Stimulated activated memory B cell treated with anti-CD40 and anti-IgM and Interleukin-4, amounts not matched to agents 10 μg/mL and 1 μg/mL and 100 μg/mL, for 72 hours (primary cell): ENCODE results near the gene POFUT2.

Experiments
- ATAC-seq: fragments of 150-1000 bp; cut with Tn5 transposase; 2 replicates; pipeline ENCODE4 v1.10.0; 2021
- H3K27ac Mint-ChIP-seq: one replicate; pipeline ENCODE4 v1.8.0; 2022; ENCODE audit warnings: mild to moderate bottlenecking, mixed read lengths
- H3K27me3 Mint-ChIP-seq: one replicate; pipeline ENCODE4 v1.8.0; 2022; ENCODE audit warnings: mixed read lengths
- H3K36me3 Mint-ChIP-seq: one replicate; pipeline ENCODE4 v1.8.0; 2022; ENCODE audit warnings: mixed read lengths
- H3K4me1 Mint-ChIP-seq: one replicate; pipeline ENCODE4 v1.8.0; 2022; ENCODE audit warnings: mixed read lengths
- H3K4me3 Mint-ChIP-seq: one replicate; pipeline ENCODE4 v1.8.0; 2022; ENCODE audit warnings: mild to moderate bottlenecking, moderate library complexity, mixed read lengths
- H3K9me3 Mint-ChIP-seq: one replicate; pipeline ENCODE4 v1.8.0; 2022; ENCODE audit warnings: mixed read lengths

The POFUT2 gene

DNA sequence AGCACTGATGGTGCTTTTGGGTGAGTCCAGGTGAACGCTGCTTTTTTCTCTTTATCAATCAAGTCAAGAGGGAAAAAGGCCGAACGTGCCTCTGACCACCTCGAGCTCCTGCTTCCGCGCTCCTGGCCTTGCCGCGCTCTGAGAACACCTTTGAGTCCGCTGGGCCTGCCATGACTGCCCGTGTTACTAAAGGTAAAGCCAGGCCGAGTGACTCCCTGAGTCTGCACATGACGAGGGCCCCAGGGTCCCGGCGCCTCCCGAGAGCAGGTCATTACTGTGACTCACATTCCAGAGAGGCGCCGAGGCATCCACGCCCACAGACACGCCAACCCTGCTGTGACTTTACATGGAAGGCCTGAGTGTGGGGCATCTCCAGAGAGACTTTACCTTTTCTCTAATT is 11.1 kb downstream of the POFUT2 start:
- H3K9me3 Mint-ChIP-seq: no peaks in the 10 kb centered on the region
- no peak for ATAC-seq
- H3K4me1 Mint-ChIP-seq: no peaks in the 10 kb centered on the region
- peaks cover 40% of the 10 kb centered on the region for H3K36me3 Mint-ChIP-seq
- H3K4me3 Mint-ChIP-seq: no peak overlapping the region
- no peak overlapping the region for H3K27ac Mint-ChIP-seq
- H3K27me3 Mint-ChIP-seq: no peaks in the 10 kb centered on the region

DNA sequence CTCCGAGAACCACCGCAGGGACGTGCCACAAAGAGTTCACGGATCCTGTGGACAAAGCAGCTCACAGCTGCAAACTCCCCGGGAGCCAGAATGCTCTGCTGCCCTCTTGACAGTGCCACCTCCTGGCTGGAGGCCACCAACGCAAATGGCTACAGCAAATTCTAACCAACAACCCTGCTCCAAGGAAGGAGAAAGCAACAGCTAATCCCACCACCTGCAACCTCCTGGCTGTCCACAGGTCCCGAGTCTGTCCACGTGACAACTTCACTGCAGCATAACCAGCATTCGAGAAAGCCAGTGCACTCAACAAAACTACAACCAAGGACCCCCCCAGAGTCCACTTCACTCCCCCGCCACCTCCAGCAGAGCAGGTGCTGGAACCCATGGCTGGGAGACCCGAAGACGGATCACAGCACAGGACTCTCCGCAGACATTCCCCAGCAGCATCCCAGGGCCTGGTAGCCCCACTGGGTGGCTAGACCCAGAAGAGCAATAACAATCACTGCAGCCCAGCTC is 17.3 kb downstream of the POFUT2 start:
- Mint-ChIP-seq H3K9me3 (no peaks in the 10 kb centered on the region), H3K27ac (no peak overlapping the region), H3K27me3 (no peaks in the 10 kb centered on the region), H3K4me1 (no peaks in the 10 kb centered on the region), H3K4me3 (no peak overlapping the region), H3K36me3 (peaks cover 28% of the 10 kb centered on the region)
- ATAC-seq: no peak

DNA sequence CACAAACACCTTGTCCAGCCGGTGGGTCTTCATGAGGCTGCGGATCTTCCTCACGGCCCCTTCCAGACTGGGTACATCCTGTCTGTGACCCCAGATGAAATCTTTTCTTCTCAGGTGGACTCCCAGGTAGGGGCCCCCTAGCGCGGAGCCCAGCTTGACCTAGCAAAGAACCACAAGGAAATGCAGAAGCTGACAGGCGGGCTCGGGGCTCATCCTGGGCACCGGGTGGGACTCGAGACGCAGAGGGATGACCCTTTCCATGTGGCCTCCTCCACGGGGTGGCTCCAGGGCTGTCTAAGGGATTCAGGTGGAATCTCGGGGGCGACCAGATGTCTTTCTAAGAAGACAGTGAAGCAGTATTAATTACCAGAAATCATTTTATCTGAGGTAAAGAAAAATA is 17.8 kb downstream of the POFUT2 start:
- no peak overlapping the region for H3K27ac Mint-ChIP-seq
- H3K36me3 Mint-ChIP-seq: peaks cover 31% of the 10 kb centered on the region
- ATAC-seq: no peak
- no peaks in the 10 kb centered on the region for H3K27me3 Mint-ChIP-seq
- no peaks in the 10 kb centered on the region for H3K4me1 Mint-ChIP-seq
- no peak overlapping the region for H3K4me3 Mint-ChIP-seq
- H3K9me3 Mint-ChIP-seq: no peaks in the 10 kb centered on the region

DNA sequence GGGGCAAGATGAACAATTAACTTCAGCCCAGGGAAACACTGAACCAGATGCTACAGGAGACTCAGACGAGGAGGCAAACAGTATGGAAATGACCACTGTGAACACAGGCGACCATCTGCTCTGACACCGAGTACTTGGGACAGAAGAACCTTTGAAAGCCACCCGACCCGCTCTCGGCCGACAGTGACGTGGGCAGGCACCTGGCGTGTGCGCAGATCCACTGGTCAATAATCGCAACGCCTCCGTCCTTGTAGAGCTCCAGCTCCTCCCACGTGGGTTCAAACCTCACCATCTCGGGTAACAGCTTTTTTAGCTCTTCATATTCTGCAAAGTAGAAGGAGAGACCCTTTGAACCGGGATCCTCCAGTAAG is 20.3 kb downstream of the POFUT2 start:
- Mint-ChIP-seq H3K9me3 (no peaks in the 10 kb centered on the region), H3K27ac (no peak overlapping the region), H3K36me3 (peaks cover 48% of the 10 kb centered on the region), H3K4me1 (no peaks in the 10 kb centered on the region), H3K27me3 (no peaks in the 10 kb centered on the region), H3K4me3 (no peak overlapping the region)
- ATAC-seq: no peak

DNA sequence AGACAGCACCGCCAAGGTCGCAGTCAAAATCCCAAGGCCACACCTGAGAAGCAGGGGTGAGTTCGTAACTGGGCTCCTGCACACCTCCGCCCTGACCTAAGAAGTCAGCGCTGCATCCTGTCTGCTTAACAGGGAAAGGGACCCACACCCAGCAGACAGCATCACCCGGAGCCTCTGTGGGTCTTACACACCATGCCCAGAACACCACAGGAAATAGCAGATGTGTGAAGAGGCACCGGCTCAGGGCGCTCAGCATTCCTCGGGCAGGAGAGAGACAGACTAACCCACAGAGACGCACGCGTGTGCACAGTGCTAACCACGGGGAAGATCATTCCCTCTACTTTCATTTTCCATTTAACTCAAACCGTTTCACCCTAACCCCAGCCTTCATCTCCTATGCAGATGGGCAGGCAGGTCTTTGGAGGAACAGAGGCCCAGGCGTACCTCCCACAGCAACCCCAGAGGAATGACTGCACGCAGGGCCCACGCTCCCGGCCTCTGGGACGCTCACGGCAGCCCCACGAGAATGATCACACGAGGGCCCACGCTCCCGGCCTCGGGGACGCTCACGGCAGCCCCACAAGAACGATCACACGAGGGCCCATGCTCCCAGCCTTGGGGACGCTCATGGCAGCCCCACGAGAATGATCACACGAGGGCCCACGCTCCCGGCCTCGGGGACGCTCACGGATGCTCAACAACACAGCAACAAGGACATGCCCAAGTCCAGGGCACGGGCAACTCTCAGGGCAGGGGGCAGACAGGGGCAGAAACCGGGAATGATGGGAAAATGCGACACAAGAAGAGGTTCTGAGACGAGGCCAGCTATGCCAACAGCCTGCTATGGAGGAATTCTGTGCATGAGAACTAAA is 20.9 kb downstream of the POFUT2 start:
- ATAC-seq: no peak
- Mint-ChIP-seq H3K27ac (no peak overlapping the region), H3K4me3 (peak overlapping the region; percentile 21), H3K36me3 (peaks cover 48% of the 10 kb centered on the region), H3K4me1 (no peaks in the 10 kb centered on the region), H3K27me3 (no peaks in the 10 kb centered on the region), H3K9me3 (no peaks in the 10 kb centered on the region)

DNA sequence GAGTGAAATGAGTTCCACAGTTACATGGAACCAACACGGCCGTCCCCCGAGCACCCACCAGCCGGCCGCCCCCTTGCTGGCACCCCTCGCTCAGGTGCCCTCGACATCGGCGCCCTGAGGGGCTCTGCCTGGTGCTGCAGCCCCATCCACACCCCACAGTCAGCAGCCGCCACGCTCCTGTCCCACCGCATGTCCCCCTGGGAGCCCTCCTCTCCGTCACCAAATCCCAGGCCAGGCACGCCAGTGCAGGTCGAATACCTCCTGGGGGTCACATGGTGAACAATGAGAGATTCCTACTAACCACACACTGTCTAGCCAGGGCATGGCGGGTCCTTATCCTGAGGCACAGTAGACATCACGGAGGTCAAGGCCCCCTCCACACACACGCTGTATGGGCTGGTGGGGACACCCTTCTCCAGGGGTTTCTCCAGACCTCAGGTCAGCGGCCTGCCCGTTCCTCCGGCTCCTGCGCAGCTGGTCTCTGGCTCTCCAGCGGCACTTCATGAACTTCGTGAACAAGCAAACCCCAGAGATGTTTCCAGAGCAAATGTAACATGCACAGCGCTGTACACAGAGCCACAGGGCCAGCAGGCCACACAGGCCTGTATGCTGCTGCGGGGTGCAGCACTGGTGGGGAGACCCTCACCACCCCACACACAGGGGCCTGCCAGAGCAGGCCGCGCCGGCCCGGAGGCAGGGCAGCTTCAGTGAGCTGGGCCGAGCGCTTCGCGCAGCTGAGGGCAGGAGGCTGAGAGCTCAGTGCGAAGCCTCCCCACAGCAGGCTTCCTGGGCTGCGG is 21.8 kb downstream of the POFUT2 start:
- ATAC-seq: no peak

DNA sequence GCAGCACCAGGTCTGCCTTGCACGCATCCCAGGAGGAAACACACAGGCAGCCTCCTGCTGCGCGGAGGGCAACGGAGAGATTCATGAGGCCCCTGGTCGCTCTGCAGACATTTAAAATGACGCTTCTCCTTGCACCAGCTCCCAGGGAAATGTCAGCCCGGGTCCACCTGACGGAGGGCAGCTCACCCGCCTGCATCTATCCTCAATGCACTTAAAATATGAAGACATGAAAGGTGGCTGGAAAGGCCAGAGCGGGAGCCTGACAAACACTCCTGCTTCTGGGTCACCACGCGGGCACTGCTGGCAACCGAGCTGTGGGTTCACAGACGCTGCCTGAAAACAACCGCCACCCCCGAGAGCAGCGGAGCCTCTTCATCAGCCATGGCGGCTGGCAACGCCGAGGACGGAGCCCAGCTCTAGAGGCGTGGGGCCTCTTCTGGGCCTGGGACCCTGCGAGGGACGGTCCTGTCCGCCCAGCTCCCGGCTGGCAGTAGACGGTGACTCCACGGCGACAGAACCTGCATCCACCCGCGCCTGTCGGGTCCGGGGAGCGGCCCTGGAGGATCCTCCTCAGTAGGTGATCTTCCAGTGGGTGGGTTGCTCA is 22.7 kb downstream of the POFUT2 start:
- ATAC-seq: no peak
- no peak overlapping the region for H3K27ac Mint-ChIP-seq
- H3K9me3 Mint-ChIP-seq: no peaks in the 10 kb centered on the region
- peaks cover 48% of the 10 kb centered on the region for H3K36me3 Mint-ChIP-seq
- H3K27me3 Mint-ChIP-seq: no peaks in the 10 kb centered on the region
- H3K4me3 Mint-ChIP-seq: no peak overlapping the region
- H3K4me1 Mint-ChIP-seq: no peaks in the 10 kb centered on the region

More for the DNA sequence above, 21.8 kb downstream of the POFUT2 start:
- Mint-ChIP-seq H3K4me3 (no peak overlapping the region), H3K36me3 (peaks cover 48% of the 10 kb centered on the region), H3K9me3 (no peaks in the 10 kb centered on the region), H3K4me1 (no peaks in the 10 kb centered on the region), H3K27me3 (no peaks in the 10 kb centered on the region), H3K27ac (no peak overlapping the region)

DNA sequence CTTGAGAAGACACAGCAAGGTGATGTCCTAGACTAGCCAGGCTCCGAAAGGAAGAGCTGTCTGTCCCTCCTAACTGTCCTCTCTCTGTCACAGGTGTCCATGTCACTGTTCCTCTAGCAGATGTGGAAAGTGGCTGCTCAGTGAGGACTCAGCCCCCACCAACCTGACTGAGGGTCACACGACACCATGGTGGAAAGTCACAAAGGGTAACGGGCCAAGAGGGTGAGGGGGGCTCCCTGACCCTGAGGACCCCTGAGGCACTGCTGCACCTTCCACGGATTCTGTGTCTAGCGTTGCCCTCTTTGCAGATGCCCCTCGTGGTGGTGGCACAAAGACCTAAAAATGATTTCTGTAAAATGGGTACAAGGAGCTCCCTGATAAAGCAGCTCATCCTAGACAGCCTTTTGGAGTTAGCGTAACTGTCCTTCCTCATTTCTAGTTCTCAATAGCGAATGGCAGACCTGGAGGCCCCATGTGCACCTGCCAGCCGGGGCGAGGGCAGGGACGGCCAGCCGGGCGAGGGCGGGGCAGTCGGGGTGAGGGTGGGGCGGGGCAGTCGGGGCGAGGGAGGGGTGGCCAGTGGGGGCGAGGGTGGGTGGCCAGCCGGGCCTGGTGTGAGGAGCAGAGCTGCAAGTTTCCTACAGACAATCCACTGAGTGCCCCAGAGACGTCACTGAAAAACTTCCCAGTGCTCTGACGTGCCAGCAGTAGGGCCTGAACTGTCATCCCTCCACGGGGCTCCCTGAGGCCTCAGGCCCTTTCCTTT is 23.4 kb downstream of the POFUT2 start:
- no peaks in the 10 kb centered on the region for H3K9me3 Mint-ChIP-seq
- H3K4me3 Mint-ChIP-seq: no peak overlapping the region
- no peaks in the 10 kb centered on the region for H3K4me1 Mint-ChIP-seq
- no peak for ATAC-seq
- no peaks in the 10 kb centered on the region for H3K27me3 Mint-ChIP-seq
- H3K27ac Mint-ChIP-seq: no peak overlapping the region
- peaks cover 48% of the 10 kb centered on the region for H3K36me3 Mint-ChIP-seq

DNA sequence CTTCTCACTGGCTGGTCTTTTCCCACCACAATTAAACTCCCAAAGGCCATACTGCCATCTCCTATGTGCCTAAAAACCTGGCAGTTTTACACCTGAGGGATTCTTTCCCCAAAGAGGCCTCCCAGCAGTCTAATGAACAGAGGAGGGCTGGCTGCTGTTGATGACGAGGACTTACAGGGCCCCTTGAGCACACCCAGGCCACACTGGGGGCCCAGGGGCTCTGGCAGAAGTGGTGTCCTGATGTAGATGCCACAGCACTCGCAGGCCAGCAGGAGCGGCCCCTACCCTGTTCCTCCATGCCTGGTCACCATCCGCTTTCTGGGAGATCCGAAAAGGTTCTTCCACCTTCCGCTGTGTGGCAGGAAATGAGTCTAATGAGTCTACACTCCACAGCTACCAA is 24.2 kb downstream of the POFUT2 start:
- ATAC-seq: no peak
- no peak overlapping the region for H3K27ac Mint-ChIP-seq
- H3K27me3 Mint-ChIP-seq: no peaks in the 10 kb centered on the region
- H3K9me3 Mint-ChIP-seq: no peaks in the 10 kb centered on the region
- no peaks in the 10 kb centered on the region for H3K4me1 Mint-ChIP-seq
- H3K4me3 Mint-ChIP-seq: no peak overlapping the region
- H3K36me3 Mint-ChIP-seq: peaks cover 48% of the 10 kb centered on the region

DNA sequence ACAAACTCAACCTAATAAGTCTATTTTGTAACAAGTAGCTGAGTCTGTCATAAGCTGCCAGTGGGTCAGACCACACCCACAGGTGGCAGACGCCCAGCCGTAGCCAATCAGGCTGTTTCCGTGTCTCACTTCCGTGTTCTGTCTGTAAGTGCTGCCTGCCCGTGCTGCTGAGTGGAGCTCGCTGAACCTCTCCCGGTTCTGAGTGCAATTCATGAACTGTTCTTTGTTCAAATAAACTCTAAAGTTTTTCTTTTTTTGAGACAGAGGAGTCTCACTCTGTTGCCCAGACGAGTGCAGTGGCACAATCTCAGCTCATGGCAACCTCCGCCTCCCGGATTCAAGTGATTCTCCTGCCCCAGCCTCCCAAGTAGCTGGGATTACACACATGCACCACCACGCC is 25.1 kb downstream of the POFUT2 start:
- ATAC-seq: no peak

DNA sequence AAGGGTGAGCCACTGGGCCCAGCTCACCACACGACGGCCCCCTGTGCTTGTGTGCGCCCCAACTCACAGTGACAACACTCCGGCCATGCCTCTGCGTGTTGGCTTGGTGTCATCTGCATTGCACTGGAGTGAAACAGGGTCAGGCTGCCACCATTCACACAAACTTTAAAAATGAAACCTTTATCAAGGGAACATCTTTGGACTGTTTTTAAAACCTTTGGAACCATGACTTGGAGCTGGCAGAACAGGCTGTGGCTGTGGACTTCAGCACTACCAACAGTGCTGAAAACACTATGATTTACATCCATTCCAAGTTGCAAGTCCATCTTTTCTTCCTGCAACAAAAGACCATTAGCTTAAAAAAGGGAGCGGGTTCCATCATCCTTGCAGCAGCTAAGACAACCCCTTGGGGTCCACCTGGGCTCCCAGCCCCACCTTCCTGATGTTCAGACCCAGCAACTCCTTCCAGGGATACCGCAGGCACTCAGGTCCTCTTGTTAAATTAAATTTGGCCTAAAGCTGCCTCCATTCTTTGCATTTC is 25.6 kb downstream of the POFUT2 start:
- Mint-ChIP-seq H3K27ac (no peak overlapping the region), H3K36me3 (peaks cover 38% of the 10 kb centered on the region), H3K9me3 (no peaks in the 10 kb centered on the region), H3K4me3 (no peak overlapping the region), H3K4me1 (no peaks in the 10 kb centered on the region), H3K27me3 (no peaks in the 10 kb centered on the region)
- no peak for ATAC-seq

More for the DNA sequence above, 25.1 kb downstream of the POFUT2 start:
- Mint-ChIP-seq H3K36me3 (peaks cover 43% of the 10 kb centered on the region), H3K4me3 (no peak overlapping the region), H3K27me3 (no peaks in the 10 kb centered on the region), H3K4me1 (no peaks in the 10 kb centered on the region), H3K9me3 (no peaks in the 10 kb centered on the region), H3K27ac (no peak overlapping the region)

DNA sequence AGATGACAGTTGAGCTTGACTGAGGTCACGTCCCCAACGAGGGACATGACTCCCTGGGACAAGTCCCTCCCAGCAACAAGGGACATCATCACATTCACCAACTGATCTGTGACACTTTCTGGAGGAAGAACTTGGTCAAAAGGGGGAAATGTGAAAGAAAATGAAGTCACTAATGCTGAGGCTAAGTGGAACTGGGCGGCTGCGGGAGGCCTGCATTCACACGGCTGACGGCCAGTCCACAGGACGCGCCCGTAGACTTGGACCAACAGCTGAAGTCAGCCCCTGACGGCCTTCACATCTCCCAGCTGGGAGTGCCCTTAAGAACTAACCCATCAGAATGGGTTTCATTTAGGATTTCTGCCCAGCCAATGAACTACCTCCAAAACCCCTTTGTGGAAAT is 26.6 kb downstream of the POFUT2 start:
- no peak overlapping the region for H3K4me3 Mint-ChIP-seq
- peaks cover 28% of the 10 kb centered on the region for H3K36me3 Mint-ChIP-seq
- no peak for ATAC-seq
- no peaks in the 10 kb centered on the region for H3K9me3 Mint-ChIP-seq
- H3K27me3 Mint-ChIP-seq: peaks cover 4% of the 10 kb centered on the region
- no peak overlapping the region for H3K27ac Mint-ChIP-seq
- peaks cover 4% of the 10 kb centered on the region for H3K4me1 Mint-ChIP-seq

DNA sequence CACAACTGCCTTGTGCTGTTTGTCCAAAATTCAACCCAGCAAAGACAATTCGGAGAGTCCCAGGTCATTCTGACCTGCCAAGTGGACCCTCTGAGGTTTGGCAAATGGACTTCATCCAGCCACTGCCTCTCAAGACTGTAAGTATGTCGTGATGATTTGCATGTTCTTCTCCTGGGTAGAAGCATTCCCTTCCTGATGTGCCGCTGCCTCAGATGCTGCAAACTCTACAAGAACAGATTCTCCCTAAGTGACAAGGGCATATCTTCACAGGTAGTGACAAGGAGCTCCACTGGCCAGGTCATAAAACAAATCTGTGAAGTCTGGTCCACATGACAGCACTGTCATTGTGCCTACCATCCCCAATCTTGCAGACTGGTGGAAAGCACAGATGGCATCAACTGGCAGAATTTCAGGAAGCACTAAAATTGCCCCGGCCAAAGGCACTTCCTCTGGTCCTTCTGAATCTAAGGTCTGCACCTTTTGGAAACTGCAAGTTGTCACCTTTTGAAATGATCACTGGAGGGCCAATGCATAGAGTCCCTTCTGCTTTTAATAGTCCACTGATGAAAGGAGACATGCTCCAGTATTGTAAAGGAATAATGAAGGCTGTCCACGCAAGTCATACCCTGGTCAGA is 27.4 kb downstream of the POFUT2 start:
- no peak for ATAC-seq
- H3K4me1 Mint-ChIP-seq: peaks cover 7% of the 10 kb centered on the region
- H3K27ac Mint-ChIP-seq: no peak overlapping the region
- H3K27me3 Mint-ChIP-seq: peaks cover 7% of the 10 kb centered on the region
- H3K36me3 Mint-ChIP-seq: peaks cover 21% of the 10 kb centered on the region
- no peak overlapping the region for H3K4me3 Mint-ChIP-seq
- H3K9me3 Mint-ChIP-seq: no peaks in the 10 kb centered on the region

DNA sequence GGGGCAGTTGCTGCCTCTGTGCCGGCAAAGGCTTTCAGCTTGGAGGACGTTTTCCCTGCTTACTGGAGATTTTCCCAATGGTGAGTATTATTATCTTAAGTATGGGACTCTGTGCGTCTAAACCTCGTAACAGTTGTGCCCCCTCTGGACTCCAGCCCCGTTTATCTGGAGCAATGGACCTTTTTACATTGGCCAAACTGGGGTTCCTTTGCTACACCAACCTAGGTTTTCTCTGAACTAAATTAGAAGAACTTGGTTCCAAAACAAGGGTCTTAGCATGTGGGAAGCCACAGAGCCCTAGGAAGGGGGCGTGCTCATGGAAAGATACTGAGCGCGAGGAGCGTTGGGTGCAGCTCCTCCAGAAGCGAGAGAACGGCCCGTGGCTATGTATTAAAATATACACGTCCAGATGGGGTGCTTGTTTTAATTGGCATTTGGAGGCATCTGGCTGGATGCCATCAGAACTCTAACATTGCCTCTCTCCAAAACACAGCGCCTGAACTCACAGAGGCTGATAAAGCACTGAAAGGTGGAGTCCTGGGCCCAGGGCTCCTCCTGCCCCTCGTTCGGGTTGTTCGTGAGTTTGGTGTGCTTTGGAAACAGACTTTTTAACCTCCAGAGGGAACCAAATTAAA is 28.4 kb downstream of the POFUT2 start:
- no peak for ATAC-seq
- Mint-ChIP-seq H3K27me3 (peaks cover 17% of the 10 kb centered on the region), H3K9me3 (no peaks in the 10 kb centered on the region), H3K4me3 (no peak overlapping the region), H3K27ac (no peak overlapping the region), H3K4me1 (peaks cover 16% of the 10 kb centered on the region), H3K36me3 (peaks cover 13% of the 10 kb centered on the region)
